GM21717 (cell line): ENCODE data around the gene PPP6R3.

ENCODE experiments used
- ATAC-seq: cut with Tn5 transposase; IDR thresholded peaks from one replicate; pipeline ENCODE4 v1.9.1; 2021; ENCODE audit warnings: mild to moderate bottlenecking, moderate library complexity; ENCODE audit not compliant: unreplicated experiment

PPP6R3 gene

DNA sequence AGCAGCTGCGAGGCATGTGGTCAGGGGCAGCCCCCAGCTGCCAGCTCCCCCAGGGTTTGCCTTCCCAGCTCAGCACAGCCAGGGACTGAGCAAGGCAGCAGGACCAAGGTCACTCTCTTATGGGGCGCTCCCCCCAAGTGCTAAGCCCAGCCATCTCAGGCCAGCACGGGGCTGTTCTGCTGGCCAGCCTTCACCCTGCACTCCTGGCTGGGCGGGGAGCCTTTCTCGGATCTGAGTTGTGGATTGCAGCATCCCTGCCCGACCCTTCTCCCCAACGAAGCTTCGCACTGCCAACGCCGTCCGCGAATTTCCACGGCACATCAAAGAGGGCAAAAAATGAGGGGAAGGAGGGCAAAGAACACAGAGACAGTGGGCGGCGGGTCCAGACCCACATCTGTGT is 181.3 kb downstream of the PPP6R3 start:
- ATAC-seq = no peak

GRCh38 chr11:68643585-68643984 is 183.0 kb downstream of the PPP6R3 start:
- ATAC-seq = no peak

- ATAC-seq = no peak
These were observed 186.3 kb downstream of the PPP6R3 start for GRCh38 chr11:68646832-68647231.

- ATAC-seq = no peak
These were observed 189.5 kb downstream of the PPP6R3 start for GRCh38 chr11:68649851-68650555.

DNA sequence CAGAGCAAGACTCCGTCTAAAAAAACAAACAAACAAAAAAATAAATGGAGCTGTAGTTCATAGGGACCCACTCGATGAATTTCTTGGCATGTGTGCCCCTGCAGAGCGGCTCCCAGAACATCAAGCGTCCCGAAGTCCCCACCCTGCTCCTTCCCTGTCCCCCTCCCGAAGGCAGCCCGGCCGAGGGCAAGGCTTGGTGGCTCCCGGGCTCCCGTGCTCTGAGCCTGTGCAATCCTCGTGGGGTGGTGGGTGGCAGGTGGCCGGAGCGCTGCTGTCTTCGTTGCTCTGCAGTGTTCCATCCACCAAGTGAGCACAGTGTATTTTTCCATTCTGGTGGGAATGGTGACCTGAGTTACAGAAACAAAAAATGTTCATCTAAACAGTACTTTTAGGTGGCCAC is 190.2 kb downstream of the PPP6R3 start:
- no peak for ATAC-seq

DNA sequence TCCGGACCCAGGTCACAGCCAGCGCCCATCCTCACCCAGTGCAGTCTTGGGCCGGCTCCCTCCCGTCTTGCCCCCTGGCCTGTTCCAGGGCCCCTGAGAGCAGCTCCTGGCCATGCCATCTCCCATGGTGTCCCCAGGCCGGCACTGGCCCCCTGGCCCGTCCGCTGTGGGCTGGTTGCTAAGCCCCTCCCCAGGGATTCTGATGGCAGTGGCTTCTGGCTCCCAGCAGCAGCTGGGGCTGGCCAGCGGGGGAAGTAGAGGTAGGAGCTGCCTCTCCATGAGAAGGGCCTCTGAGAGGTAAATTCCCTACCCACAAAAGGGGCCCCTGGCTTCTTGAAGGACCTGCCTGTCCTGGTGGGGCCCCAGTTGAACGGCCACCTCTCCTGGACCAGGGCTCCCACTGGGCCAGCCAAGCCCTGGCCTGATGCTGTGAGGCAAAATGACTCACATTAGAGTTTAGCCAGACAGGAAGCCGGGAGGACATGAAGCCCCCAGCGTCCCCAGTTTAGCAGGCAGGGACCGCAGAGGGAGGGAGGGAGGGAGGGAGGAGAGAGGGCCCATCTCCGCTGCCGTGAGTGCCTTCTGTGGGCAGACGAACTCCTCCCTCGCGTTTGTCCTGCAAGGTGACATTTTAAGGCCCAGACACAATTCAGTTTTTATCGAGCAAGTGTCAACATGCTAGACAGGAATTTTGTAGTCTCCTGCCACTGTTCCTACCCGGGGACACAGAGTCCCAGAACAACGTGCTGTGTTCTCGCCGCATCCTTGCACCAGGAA is 190.8 kb downstream of the PPP6R3 start:
- no peak for ATAC-seq

DNA sequence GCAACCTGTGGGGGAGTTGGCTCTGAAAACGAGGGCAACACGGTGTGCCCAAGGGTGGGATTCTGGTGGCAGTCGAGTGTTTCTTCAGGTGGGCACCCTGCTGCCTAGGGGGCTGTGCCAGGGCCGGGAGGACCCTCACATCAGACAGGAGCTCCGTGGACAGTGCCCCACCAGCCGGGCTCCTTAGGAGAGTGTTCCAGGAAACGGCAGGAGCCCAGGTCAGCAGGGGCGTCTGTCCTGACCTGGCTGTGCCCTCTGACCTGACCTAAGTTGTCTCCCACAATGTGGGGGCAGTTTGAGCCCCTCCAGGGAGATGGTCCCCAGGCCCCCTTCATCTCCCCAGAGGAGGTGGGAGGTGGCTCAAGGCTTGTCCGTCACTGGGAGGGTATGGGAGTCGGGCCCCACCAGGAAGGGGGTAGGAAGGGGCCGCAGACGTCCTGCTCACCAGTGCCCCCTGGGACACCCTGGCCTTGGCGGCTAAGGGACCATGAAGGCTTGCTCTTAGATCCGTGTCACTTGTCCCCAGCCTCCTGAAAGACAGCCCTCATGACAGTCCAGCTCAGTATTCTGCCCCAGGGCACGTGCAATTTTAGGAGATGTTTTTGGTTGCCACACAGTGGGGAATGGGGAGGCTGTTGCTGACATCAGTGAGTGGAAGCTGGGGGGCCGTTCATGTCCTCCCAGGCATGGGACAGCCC is 191.6 kb downstream of the PPP6R3 start:
- no peak for ATAC-seq

DNA sequence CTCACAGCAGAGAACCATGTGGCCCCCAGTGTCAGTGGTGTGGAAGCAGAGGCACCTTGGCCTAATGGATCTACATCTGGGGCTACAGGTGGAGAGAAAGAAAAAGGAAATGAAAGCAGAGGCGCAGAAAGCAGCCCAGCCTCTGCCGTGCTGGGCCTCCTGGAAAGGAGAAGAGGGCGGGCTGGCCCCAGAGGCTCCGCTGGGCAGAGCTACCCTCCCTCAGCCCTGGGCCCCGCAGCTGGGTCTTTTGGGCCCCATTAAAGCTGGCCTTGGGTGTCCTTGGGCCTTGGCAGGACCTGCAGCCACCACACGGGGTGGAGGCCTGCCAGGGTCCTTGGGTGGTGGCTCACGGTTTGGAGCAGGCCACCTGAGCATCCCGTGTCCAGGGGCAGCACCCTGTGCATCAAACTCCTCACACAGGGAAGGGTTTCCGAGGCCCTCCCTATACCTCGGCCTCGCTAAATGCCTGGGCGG is 192.2 kb downstream of the PPP6R3 start:
- no peak for ATAC-seq

- no peak for ATAC-seq
These were observed 193.2 kb downstream of the PPP6R3 start for GRCh38 chr11:68653486-68654430.

- ATAC-seq = no peak
These were observed 194.4 kb downstream of the PPP6R3 start for GRCh38 chr11:68654978-68655377.

DNA sequence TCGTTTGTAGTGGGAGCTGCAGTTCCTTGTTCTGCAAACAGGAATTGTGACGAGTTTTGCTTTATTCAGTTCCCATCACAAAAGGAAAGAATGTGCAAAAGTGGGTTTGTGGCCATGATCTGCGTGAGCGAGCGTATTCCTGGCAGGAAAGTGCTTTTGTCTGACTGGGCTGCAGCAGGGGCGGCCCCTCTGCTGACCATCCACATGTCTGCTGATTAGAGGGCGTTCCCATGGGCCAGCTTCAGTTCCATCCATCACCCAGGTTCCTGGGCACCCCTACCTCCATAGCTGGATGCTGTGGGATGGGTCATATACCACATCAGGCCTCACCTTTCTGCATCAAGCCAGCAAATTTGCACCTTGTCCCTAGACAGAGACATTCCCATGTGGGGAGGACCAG is 194.9 kb downstream of the PPP6R3 start:
- ATAC-seq = no peak

DNA sequence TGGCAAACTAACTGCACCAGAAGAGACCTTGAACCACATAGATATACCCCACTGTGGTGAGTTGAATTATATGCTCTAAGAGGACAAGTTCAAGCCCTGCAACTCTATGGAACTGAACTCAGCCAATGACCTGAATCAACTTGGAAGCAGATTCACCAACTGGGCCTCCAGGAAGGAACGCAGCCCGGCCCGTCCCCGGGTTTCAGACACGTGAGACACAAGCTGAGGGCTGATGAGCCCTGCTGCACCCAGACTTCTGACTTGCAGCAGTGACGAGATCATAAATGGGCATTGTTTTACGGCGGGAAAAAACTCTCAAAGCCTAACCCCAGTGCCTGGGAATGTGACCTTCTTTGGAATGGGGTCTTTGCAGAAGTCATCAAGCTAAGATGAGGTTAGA is 195.3 kb downstream of the PPP6R3 start:
- no peak for ATAC-seq

DNA sequence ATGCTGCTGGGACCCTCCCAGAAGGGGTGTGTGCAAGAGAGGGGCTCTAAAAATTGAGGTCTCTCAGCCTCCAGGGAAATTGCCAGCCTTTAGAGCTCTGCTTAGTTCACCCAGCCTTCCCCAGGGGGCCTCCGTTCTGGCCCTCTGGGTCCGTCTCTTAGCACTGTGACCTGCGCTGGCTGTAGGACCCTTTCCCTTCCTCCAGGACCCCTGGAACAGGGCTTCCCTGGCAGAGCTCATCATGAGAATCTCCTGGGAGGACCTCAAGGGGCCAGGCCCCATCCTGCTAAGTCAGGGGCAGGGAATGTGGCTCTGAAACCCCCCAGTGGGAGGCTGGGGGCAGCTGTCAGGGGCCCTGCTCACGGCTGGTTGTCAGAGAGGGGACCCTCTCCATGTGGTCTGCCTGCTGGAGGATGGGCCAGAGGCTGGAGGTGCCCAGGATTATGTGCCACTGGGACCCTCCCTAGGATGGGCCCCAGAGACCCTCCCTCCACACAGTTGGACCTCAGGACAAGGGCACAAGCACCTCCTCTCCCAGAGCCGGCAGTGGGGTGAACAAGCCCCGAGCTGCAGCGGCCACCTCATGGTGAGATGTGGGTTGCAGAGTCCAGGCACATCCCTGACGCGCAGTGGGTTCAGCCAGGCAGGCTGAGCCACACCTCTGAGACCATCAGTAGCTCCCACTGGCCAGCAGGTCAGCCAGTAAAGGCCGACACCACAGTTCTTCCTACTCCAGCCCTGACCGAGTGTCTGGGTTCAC is 196.6 kb downstream of the PPP6R3 start:
- no peak for ATAC-seq

DNA sequence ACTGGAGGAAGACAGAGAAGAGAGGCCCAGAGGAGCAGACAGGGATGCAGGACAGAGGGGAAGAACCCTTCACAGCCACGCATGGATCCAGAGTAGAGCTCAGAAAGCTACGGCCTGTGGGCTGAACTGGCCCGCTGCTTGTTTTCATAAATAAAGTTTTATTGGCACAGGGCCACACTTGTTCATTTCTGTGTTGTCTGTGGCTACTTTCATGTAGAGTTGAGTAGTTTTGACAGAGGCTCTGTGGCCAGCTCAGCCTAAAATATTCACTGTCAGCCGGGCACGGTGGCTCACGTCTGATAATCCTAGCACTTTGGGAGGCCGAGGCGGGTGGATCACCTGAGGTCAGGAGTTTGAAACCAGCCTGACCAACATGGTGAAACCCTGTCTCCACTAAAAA is 197.5 kb downstream of the PPP6R3 start:
- no peak for ATAC-seq

DNA sequence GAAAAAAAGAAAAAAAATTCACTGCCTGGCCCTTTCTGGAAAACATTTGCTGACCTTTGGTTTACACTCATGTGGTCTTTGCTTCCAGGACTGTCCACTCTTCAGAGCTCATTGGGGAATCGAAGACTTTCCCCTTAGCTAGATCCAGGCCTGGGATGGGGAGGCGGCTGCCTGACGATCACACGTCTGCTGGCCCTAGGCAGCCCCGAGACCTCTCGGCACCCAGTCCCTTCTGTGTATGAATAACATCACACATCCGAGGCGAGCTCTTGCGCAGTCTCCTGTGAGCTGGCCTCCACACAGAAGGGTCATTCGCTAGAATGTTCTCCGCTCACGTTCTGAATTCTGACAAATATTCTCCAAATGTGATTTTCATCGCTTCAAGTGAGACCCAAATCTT is 198.1 kb downstream of the PPP6R3 start:
- no peak for ATAC-seq

DNA sequence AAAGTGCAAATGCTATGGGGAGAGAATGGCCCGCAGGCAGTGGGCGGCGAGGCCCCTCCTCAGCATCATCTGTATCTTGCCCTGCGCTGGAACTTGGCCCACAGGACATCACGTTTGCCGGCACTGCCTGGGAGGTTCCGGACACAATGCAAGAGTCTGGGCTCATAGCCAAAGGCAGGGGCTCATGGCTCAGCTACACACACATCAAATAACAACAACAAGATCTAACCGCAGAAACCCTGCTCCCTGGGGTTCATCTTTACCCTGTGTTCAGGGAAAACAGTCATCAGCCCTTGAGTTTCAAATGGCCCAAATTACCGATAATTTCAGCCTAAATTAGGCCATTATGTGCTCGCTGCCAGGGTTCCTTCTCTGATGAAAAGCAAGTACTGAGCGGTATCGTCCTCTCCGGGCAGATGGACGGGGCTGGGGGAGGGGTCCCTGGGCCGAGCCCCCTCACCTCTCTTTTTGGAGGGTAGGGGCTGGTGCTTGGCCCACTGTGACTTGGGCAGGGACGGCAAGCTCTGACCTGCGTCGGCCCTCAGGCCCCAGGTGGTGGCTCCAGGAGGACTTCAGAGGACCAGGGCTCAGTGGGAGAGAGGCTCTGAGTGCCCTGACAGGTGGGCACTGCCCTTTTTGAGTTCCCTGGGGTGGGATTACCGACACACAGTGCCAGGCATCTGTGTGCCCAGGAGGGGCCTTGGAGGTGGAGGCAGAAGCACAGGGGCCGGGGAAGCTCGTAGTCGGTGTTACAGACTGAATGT is 198.8 kb downstream of the PPP6R3 start:
- ATAC-seq = no peak

DNA sequence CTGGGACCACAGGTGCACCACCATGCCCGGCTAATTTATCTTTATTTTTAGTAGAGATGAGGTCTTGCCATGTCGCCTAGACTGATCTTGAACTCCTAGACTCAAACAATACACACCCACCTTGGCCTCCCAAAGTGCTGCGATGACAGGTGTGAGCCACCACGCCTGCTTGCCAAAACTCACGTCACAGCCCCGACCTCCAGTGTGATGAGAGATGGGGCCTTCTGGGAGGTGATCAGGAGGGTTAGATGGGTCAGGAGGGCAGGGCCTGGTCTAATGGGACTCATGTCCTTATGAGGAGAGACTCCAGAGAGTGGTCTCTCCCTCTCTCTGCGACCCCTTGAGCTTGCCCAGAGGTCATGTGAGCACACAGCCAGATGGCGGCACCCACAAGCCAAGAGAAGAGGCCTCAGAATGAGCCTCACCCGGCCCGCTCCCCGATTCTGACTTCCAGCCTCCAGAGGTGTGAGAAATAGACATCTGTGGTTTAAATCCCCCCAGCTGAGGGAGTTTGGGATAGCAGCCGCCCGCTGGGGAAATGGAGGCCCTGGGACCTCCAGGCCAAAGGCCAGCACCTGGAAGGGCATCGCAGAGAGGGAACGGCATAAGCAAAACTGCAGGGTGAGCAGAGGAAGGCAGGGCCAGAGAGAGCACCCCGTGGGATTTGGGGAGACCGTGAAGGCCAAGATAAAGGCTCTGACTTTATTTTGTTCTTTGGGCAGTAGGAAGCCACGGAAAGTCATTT is 199.7 kb downstream of the PPP6R3 start:
- ATAC-seq = no peak

DNA sequence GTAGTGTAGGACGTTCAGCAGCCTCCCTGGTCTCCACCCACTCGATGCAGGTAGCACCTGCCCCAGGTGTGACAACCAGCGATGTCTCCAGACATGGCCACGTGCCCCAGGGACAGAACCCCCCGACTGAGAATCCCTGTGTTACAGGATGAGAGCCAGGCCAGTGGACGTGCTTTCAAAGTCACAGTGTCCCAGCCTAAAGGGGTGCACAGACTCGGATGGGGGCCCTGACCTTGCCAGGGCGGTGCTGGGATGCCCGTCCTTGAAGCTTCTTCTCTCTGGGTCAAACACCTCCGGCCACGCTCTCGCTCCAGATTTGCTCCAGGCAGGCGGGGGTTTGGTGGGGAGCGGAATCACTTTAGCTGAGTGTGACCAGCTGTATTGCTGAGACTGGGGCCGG is 200.5 kb downstream of the PPP6R3 start:
- no peak for ATAC-seq
